Fibroblast of skin of left quadriceps (primary cell): ENCODE results near the gene EEFSEC.

Source experiments
- DNase-seq, 2 experiments: peaks; one replicate each; pipeline ENCODE4 v3.0.0-alpha.2; 2013; ENCODE audit warnings: low read depth in 2 of 2

Gene EEFSEC

GRCh38 chr3:128242818-128243601, 89.7 kb downstream of the EEFSEC start:
- no peak for DNase-seq

GRCh38 chr3:128243602-128244504, 90.6 kb downstream of the EEFSEC start:
- no peak for DNase-seq

GRCh38 chr3:128245460-128245859, 92.2 kb downstream of the EEFSEC start:
- DNase-seq, result no peak

- DNase-seq, result no peak
These were observed 94.6 kb downstream of the EEFSEC start for GRCh38 chr3:128247666-128248409.

- no peak for DNase-seq
These were observed 98.8 kb downstream of the EEFSEC start for GRCh38 chr3:128252083-128252482.

GRCh38 chr3:128253150-128253549, 99.9 kb downstream of the EEFSEC start:
- DNase-seq, result no peak

GRCh38 chr3:128254066-128254590, 100.8 kb downstream of the EEFSEC start:
- no peak for DNase-seq

GRCh38 chr3:128254967-128255366, 101.7 kb downstream of the EEFSEC start:
- DNase-seq, result no peak

GRCh38 chr3:128256131-128256530, 102.8 kb downstream of the EEFSEC start:
- no peak for DNase-seq

- no peak for DNase-seq
These were observed 104.4 kb downstream of the EEFSEC start for GRCh38 chr3:128257632-128258031.

- no peak for DNase-seq
These were observed 107.0 kb downstream of the EEFSEC start for GRCh38 chr3:128260275-128260674.

GRCh38 chr3:128262457-128262856, 109.2 kb downstream of the EEFSEC start:
- no peak for DNase-seq

- DNase-seq, result no peak
These were observed 109.8 kb downstream of the EEFSEC start for GRCh38 chr3:128263118-128263517.

GRCh38 chr3:128263946-128264345, 110.7 kb downstream of the EEFSEC start:
- no peak for DNase-seq

- no peak for DNase-seq
These were observed 113.2 kb downstream of the EEFSEC start for GRCh38 chr3:128266453-128266852.

- no peak for DNase-seq
These were observed 114.3 kb downstream of the EEFSEC start for GRCh38 chr3:128267541-128267940.

GRCh38 chr3:128269006-128269775, 115.9 kb downstream of the EEFSEC start:
- no peak for DNase-seq

GRCh38 chr3:128269796-128270195, 116.5 kb downstream of the EEFSEC start:
- no peak for DNase-seq

- DNase-seq, result no peak
These were observed 117.5 kb downstream of the EEFSEC start for GRCh38 chr3:128270559-128271492.
